ENCODE measurements around the gene E4F1. TPM values are rescaled to one million over a fixed set of nuclear protein-coding genes. Genes with fewer than 3 reads are reported as not detected.

Gene E4F1
- total RNA-seq, 1 donor: 31.5 TPM

DNA sequence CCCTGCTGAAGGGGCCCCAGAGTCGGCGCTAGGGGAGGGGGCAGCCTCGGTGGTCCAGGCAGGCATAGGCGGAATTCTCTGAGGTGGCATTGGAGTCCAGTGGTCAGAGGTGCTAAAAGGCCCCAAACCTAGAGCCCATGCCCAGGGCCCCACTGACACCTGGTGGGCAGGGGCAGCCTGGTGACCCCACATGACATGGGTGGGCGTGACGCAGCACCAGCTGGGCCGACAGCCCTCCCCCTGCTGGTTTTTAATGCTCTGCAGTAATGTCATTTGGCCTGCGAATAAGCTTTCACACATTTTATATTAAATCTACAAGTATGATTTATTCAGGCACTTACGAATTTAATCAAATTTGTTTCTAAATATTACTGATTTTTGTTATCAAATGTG lies 46.7 kb downstream of the E4F1 start:
- Histone ChIP-seq H3K4me2 (ENCODE audit: insufficient read depth, low read length) (no peak overlapping the region), H3K4me3 (ENCODE audit: insufficient read depth, low read length) (no peak overlapping the region), H3K27me3 (ENCODE audit: insufficient read depth, low read length) (no peaks in the 10 kb centered on the region), H2AFZ (ENCODE audit: low read length) (no peak overlapping the region), H3K36me3 (ENCODE audit: insufficient read depth, low read length) (peaks cover 5% of the 10 kb centered on the region), H4K20me1 (ENCODE audit: insufficient read depth, low read length) (peaks cover 25% of the 10 kb centered on the region), H3K27ac (ENCODE audit: low read depth, low read length) (no peak overlapping the region), H3K4me1 (ENCODE audit: insufficient read depth, low read length) (peaks cover 22% of the 10 kb centered on the region), H3K79me2 (ENCODE audit: insufficient read depth, low read length) (peaks cover 53% of the 10 kb centered on the region), H3K9me3 (ENCODE audit: low read depth, low read length) (no peaks in the 10 kb centered on the region)
- peak; percentile 80 for DNase-seq (ENCODE audit: insufficient read length, low spot score, missing footprints)
- TF ChIP-seq, protein P1, sequence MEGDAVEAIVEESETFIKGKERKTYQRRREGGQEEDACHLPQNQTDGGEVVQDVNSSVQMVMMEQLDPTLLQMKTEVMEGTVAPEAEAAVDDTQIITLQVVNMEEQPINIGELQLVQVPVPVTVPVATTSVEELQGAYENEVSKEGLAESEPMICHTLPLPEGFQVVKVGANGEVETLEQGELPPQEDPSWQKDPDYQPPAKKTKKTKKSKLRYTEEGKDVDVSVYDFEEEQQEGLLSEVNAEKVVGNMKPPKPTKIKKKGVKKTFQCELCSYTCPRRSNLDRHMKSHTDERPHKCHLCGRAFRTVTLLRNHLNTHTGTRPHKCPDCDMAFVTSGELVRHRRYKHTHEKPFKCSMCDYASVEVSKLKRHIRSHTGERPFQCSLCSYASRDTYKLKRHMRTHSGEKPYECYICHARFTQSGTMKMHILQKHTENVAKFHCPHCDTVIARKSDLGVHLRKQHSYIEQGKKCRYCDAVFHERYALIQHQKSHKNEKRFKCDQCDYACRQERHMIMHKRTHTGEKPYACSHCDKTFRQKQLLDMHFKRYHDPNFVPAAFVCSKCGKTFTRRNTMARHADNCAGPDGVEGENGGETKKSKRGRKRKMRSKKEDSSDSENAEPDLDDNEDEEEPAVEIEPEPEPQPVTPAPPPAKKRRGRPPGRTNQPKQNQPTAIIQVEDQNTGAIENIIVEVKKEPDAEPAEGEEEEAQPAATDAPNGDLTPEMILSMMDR (IDR thresholded peaks at IDR 0.05; ENCODE audit: extremely low read depth, low read depth, low read length): no peak

DNA sequence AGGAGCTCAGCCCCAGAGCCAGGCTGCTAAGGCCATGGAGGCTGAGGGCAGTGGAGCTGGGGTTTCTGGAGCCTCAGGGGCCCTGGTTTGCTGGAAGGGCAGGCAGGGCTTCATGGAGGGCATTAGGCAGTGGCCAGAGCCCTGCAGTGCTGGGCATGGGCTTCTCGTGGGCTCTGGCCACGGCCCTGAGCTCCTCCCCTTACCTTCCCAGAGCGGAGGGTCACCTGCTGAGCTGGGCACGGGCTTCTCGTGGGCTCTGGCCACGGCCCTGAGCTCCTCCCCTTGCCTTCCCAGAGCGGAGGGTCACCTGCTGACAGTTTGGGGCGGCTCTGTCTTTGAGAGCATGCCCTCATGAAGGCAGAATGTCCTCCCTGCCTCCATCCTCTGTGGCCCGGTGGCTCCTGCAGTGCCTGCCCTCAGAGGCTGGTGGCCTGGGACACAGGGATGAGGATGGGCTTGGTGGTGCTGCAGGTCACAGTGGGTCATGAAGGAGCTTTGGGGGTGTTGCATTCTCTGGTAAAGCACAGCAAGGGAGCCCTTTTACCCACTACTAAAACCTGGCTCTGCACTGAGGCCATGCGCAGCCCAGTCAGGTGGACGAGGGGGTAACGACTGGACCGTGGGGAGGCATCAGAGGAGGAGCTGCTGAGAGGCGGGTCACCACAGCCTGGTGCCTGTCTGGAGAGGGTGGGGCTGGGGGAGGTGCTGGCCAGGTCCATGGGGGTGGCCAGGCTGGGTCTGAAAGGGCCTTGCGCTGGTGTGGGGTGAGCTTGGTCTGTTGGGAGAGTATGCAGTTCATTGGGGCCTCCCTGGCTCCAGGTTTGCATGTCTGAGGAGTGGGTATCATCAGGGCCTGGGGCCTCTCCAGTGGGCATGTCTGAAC lies 47.4 kb downstream of the E4F1 start:
- TF ChIP-seq, protein P1 (IDR thresholded peaks at IDR 0.05; ENCODE audit: extremely low read depth, low read depth, low read length): no peak
- H3K4me1 ChIP-seq (ENCODE audit: insufficient read depth, low read length): peaks cover 19% of the 10 kb centered on the region
- H3K27ac ChIP-seq (ENCODE audit: low read depth, low read length): no peak overlapping the region
- H3K9me3 ChIP-seq (ENCODE audit: low read depth, low read length): no peaks in the 10 kb centered on the region
- peak; percentile 54 for DNase-seq (ENCODE audit: insufficient read length, low spot score, missing footprints)
- peaks cover 46% of the 10 kb centered on the region for H3K79me2 ChIP-seq (ENCODE audit: insufficient read depth, low read length)
- no peak overlapping the region for H3K4me3 ChIP-seq (ENCODE audit: insufficient read depth, low read length)
- H2AFZ ChIP-seq (ENCODE audit: low read length): no peak overlapping the region
- H4K20me1 ChIP-seq (ENCODE audit: insufficient read depth, low read length): peaks cover 18% of the 10 kb centered on the region
- peaks cover 3% of the 10 kb centered on the region for H3K36me3 ChIP-seq (ENCODE audit: insufficient read depth, low read length)
- peaks cover 1% of the 10 kb centered on the region for H3K27me3 ChIP-seq (ENCODE audit: insufficient read depth, low read length)
- no peak overlapping the region for H3K4me2 ChIP-seq (ENCODE audit: insufficient read depth, low read length)

- no peaks in the 10 kb centered on the region for H3K36me3 ChIP-seq (ENCODE audit: insufficient read depth, low read length)
- H3K4me1 ChIP-seq (ENCODE audit: insufficient read depth, low read length): peaks cover 10% of the 10 kb centered on the region
- H3K9me3 ChIP-seq (ENCODE audit: low read depth, low read length): no peaks in the 10 kb centered on the region
- no peak overlapping the region for H3K27ac ChIP-seq (ENCODE audit: low read depth, low read length)
- TF ChIP-seq, protein P1 (IDR thresholded peaks at IDR 0.05; ENCODE audit: extremely low read depth, low read depth, low read length): no peak
- H3K79me2 ChIP-seq (ENCODE audit: insufficient read depth, low read length): peaks cover 35% of the 10 kb centered on the region
- H2AFZ ChIP-seq (ENCODE audit: low read length): no peak overlapping the region
- no peak overlapping the region for H3K4me2 ChIP-seq (ENCODE audit: insufficient read depth, low read length)
- DNase-seq (ENCODE audit: insufficient read length, low spot score, missing footprints): peak; percentile 59
- H3K27me3 ChIP-seq (ENCODE audit: insufficient read depth, low read length): peaks cover 12% of the 10 kb centered on the region
- no peak overlapping the region for H3K4me3 ChIP-seq (ENCODE audit: insufficient read depth, low read length)
- peaks cover 9% of the 10 kb centered on the region for H4K20me1 ChIP-seq (ENCODE audit: insufficient read depth, low read length)
Measured at GRCh38 chr16:2271848-2272461, 48.6 kb downstream of the E4F1 start.

DNA sequence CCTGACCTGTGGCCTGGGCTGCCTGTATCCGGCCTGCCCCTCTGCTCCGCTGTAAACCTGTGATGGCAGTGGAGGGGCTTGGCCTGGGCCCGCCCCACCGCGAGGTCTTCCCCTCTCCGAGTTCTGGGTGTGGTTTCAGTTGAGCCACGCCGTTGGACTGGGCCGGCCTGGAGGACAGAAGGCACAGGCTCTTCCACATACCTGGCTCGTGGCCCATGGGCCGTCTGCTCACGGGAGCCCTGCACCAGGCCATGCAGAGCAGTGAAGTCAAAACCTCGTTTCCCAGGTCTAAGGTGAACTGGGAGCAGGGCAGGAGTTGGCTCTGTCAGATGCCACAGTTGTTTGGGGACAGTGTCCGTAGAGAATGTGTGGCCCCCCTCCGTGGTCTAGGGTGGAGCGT lies 50.1 kb downstream of the E4F1 start:
- H3K4me2 ChIP-seq (ENCODE audit: insufficient read depth, low read length): no peak overlapping the region
- TF ChIP-seq, protein P1 (IDR thresholded peaks at IDR 0.05; ENCODE audit: extremely low read depth, low read depth, low read length): no peak
- H2AFZ ChIP-seq (ENCODE audit: low read length): no peak overlapping the region
- peaks cover 10% of the 10 kb centered on the region for H3K4me1 ChIP-seq (ENCODE audit: insufficient read depth, low read length)
- peak; percentile 56 for DNase-seq (ENCODE audit: insufficient read length, low spot score, missing footprints)
- no peak overlapping the region for H3K27ac ChIP-seq (ENCODE audit: low read depth, low read length)
- no peak overlapping the region for H3K4me3 ChIP-seq (ENCODE audit: insufficient read depth, low read length)
- H3K36me3 ChIP-seq (ENCODE audit: insufficient read depth, low read length): no peaks in the 10 kb centered on the region
- H3K27me3 ChIP-seq (ENCODE audit: insufficient read depth, low read length): peaks cover 21% of the 10 kb centered on the region
- no peaks in the 10 kb centered on the region for H3K9me3 ChIP-seq (ENCODE audit: low read depth, low read length)
- peaks cover 26% of the 10 kb centered on the region for H3K79me2 ChIP-seq (ENCODE audit: insufficient read depth, low read length)
- peaks cover 8% of the 10 kb centered on the region for H4K20me1 ChIP-seq (ENCODE audit: insufficient read depth, low read length)

Measured in osteoblast (primary cell).